Measurements from ENCODE around the gene PTK6. TPM values are rescaled to one million over a fixed set of nuclear protein-coding genes. Genes with fewer than 3 reads are reported as not detected.

The PTK6 gene
- total RNA-seq, 2 donors from 2014 or later, result 85.7 to 117 TPM

DNA sequence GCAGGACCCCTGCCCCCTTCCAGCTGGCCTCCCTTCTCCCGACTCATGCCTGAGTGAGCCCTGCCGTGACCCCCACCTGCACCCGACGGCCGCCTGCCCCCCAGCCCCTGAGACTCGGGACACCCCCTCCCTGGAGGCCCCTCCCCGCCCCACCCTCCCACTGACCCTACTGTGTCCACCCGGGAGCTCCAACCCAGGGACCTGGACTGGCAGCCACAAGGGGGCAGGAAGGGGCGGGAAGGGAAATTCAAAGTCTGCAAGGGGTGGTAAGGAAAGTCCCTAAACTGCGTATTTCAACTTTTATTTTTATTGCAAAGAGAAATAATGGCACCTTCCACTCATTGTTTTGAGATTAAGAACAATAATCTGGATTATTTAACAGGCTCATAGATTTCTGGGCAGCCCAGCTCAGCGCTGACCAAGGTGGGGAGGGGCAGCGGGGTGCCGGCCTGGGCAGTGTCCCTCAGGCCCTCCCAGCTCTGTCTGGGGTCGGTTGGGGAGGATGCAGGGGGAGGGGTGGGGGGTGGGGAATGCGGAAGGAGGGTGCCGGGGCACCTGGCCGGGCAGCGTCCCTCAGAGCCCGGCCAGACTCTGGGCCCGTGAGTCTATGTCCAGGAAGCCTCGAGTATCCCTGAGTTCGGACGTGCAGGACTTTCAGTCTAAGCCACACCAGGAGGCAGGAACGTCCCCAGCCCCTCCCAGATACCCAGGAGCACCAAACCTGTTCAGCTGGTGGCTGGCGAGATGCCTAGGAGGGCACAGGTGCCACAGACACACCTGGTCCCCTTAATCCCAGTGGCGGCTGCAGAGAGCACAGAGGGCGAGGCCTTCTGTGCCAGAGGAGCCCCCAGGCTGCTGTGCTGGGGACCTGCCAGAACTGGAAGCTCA lies 1.3 kb upstream of the PTK6 start:
- intact Hi-C loops (cut with DNase I, micrococcal nuclease), result loop anchor here (5.0 to 10.0 kb wide), 2 partner anchors 434 to 436 kb away; partner anchors contain the start of gene SAMD10 (in 1 of the 2)
- peak; percentile 92 to 95 for DNase-seq

GRCh38 chr20:63537525-63538203 lies 488 bp upstream of the PTK6 start:
- ATAC-seq (peak; percentile 59), DNase-seq (peak; percentile 94 to 98)
- intact Hi-C loops (cut with DNase I, micrococcal nuclease), result loop anchor here (5.0 to 10.0 kb wide), 2 partner anchors 435 to 437 kb away; partner anchors contain the start of gene SAMD10 (in 1 of the 2)

More for the DNA sequence above, 1.3 kb upstream of the PTK6 start:
- ATAC-seq, result peak; percentile 37

- intact Hi-C loops (cut with DNase I, micrococcal nuclease), result loop anchor here (5.0 to 10.0 kb wide), 2 partner anchors 436 to 438 kb away; partner anchors contain the start of gene SAMD10 (in 1 of the 2)
- DNase-seq (peak in 1 of 2 donors; percentile 61), ATAC-seq (peak; percentile 2)
These were observed 767 bp downstream of the PTK6 start for GRCh38 chr20:63536241-63536977.

- DNase-seq (peak; percentile 85 to 93), ATAC-seq (peak; percentile 46)
- intact Hi-C loops (cut with DNase I, micrococcal nuclease), result loop anchor here (5.0 to 10.0 kb wide), 2 partner anchors 437 to 440 kb away; partner anchors contain the start of gene SAMD10 (in 1 of the 2)
These were observed 2.1 kb downstream of the PTK6 start for GRCh38 chr20:63534831-63535651.

DNA sequence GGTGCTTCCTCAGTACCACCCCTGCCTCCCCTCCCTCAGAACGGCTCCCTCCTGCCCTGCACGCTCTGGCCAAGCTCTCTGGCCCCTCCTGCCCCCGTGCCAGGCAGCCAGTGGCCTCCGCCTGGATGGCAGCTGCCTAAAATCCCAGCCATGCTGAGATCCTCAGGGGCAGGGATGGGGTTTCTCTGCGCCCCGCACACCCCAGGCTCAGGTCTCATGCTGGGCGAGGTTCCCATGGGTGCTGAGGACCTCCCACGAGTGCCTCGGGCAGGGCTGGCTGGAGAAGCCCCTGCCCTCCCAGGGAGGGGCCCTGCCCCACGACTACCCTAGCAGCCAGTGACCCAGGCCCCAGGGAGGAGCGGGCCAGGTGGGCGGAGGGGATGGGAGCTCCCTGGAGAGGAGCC lies 2.7 kb downstream of the PTK6 start:
- ATAC-seq, result no peak
- peak in 1 of 2 donors; percentile 32 for DNase-seq
- intact Hi-C loops (cut with DNase I, micrococcal nuclease), result loop anchor here in 1 of 2 donors (10.0 kb wide), 1 partner anchor 440 kb away; the partner anchor contains the start of gene SAMD10

DNA sequence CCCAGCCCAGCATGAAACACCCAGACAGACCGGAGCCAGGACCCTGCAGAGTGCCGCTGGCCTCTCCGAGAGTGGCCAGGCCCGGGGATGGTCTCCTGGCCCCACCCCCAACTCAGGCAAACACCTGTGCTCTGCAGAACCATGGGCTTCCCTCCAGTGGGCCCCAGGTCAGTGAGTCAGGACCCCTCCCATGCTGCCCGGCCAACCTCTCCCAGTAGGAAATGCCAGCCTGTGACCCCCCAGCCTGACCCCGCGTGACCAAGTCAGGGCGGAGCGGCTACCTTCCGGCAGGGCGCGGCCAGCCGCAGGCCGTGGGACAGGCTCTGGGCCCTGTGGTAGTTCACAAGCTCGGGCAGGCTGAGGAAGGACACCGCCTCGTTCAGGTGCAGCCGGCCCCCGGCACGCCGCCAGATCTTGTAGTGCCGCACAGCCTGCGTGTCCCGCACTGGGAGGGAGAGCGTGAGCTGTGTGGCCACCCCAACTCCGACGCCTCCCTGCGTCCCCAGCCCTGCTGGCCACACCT lies 3.2 kb downstream of the PTK6 start:
- DNase-seq, result peak; percentile 84 to 89
- intact Hi-C loops (cut with DNase I, micrococcal nuclease), result loop anchor here in 1 of 2 donors (10.0 kb wide), 1 partner anchor 441 kb away; the partner anchor contains the start of gene SAMD10
- peak; percentile 27 for ATAC-seq

- no peak for ATAC-seq
- DNase-seq, result peak; percentile 11 to 31
- intact Hi-C loops (cut with DNase I, micrococcal nuclease), result loop anchor here in 1 of 2 donors (10.0 kb wide), 1 partner anchor 441 kb away; the partner anchor contains the start of gene SAMD10
These were observed 3.8 kb downstream of the PTK6 start for GRCh38 chr20:63533388-63533787.

- no peak for ATAC-seq
- intact Hi-C loops (cut with DNase I, micrococcal nuclease), result loop anchor here in 1 of 2 donors (10.0 kb wide), 1 partner anchor 442 kb away; the partner anchor contains the start of gene SAMD10
- peak; percentile 11 to 27 for DNase-seq
These were observed 4.7 kb downstream of the PTK6 start for GRCh38 chr20:63532449-63532971.

- peak; percentile 10 to 21 for DNase-seq
- ATAC-seq, result no peak
- intact Hi-C loops (cut with DNase I, micrococcal nuclease), result loop anchor here in 1 of 2 donors (10.0 kb wide), 1 partner anchor 443 kb away; the partner anchor contains the start of gene SAMD10
These were observed 5.3 kb downstream of the PTK6 start for GRCh38 chr20:63531686-63532448.

DNA sequence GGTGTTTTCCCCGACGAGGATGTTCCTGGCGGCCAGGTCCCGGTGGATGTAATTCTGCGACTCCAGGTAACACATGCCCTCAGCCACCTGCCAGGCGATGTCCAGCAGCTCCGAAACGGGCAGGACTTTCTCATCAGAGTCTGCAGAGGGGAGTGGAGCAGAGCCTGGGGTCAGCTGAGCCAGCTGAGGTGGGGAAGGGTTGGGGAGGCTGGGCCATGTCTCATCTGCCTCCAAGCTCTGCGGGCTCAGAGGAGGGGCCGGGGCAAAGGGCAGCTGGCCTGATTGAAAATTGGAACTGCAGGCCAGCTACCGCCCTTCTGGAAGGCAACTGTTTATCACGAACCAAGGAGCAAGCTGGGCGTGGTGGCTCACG lies 6.4 kb downstream of the PTK6 start:
- intact Hi-C loops (cut with DNase I, micrococcal nuclease), result loop anchor here in 1 of 2 donors (10.0 kb wide), 1 partner anchor 444 kb away; the partner anchor contains the start of gene SAMD10
- DNase-seq (peak; percentile 75 to 77), ATAC-seq (peak; percentile 41)

DNA sequence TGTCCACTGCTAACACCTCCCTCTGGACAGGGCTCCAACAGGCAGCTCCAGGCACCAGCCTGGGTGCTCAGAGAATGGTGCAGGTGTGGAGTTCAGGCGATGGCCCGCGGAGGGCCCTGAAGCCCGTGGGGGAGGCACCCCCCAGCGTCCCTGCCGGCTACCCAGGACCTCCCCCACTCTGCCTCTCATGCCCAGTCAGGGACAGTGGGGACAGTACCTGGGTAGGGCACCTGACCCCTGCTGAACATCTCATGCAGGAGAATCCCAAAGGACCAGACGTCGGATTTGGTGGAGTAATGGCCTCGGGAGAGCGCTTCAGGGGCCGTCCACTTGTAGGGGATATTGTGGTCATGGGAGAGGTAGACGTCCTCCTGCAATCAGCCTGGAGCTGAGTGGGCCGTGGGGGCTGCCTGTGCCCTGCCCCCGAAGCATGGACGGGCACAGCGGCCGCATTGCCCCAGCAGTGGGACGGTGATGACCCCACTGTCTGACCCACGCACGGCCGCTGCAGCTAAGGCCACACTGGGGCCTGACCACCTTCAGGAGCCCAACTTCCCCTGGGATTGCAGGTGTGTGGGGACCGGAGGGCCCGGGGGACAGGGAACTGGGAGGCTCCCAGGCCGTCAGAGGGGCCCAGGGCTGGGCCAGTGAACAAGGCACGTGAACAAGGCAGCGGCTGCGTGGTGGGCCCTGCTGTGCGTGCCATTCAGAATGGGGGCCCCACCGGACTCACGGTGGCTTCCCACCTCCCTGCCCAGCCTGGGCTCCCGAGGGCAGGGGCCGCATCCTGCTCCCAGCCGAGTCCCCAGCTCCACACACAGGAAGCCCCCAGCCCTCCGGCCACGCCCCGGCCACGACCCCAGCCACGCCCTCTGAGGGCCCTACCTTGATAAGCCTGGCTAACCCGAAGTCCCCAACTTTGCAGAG lies 7.1 kb downstream of the PTK6 start:
- DNase-seq (no peak), ATAC-seq (no peak)
- intact Hi-C loops (cut with DNase I, micrococcal nuclease), result loop anchor here in 1 of 2 donors (10.0 kb wide), 1 partner anchor 445 kb away; the partner anchor contains the start of gene SAMD10

DNA sequence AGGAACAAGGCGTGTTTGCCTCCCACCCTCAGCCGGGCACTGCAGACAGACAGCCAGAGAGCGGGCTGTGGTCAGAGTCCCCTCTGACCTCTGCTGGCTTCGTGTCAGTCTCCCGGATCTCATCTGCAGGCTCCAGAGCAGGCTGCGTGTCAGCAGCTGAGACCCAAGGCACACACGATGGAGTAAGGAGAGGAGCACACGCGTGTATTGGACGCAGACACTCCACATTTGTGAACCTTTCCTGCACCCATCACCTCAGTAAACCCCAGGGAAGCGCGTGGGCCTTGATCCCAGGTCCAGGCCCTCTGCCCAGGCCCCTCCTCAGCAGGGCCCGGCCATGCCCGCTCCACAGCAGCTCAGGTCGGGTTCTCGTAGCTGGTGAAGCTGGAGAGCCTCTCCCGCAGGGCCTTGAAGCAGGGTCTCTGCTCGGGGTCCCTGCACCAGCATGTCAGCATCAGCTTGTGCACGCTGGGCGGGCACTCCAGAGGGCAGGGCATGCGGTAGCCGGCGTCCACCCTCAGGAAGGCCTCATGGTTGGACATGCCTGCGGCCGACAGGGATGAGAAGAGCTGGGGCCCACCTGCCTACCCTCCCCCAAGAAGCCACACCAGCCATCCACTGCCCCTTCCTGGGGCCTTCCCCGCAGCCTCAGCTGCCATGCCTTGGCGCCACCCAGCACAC lies 7.9 kb downstream of the PTK6 start:
- peak in 1 of 2 donors; percentile 10 for DNase-seq
- intact Hi-C loops (cut with DNase I, micrococcal nuclease), result no loop called here
- ATAC-seq, result no peak

DNA sequence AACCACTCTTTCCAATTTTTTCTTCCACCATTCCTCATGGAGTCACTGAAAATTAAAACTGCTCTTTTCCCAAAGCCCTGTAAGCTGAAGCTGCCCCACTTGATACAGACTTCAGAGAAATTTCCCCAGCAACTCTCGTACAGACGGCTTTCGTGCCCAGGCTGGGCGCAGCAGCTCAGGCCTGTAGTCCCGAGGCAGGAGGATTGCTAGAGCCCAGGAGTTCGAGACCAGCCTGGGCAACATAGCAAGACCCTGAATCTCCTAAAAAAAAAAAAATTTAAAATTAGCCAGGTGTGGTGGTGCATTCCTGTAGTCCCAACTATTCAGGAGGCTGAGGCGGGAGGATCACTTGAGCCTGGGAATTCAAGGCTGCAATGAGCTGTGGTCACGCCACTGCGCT lies 10.0 kb downstream of the PTK6 start:
- DNase-seq (no peak), ATAC-seq (no peak)
- intact Hi-C loops (cut with DNase I, micrococcal nuclease), result no loop called here

- peak; percentile 29 for ATAC-seq
- peak; percentile 43 to 55 for DNase-seq
- intact Hi-C loops (cut with DNase I, micrococcal nuclease), result no loop called here
These were observed 11.2 kb downstream of the PTK6 start for GRCh38 chr20:63525971-63526370.

DNA sequence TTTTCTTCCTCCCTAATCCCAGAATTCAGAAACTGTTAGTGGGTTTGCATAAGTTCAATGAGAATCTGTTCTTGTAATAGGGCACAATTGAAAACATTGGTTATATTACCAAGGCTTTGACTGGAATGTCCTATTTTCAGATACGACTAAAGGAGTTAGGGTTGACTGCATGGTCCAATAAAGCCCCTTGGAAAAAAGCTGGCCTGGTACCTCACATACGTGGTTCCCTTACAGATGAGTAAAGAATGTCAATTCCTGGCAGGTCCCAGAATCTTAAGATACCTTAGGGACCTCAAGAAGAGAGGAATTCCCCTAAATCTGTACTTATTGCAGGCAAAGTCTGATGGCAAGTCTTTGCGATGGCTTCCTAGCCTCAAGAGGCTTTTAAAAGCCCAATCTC lies 12.0 kb downstream of the PTK6 start:
- ATAC-seq (no peak), DNase-seq (no peak)
- intact Hi-C loops (cut with DNase I, micrococcal nuclease), result no loop called here

All from left colon (tissue), 2 donors.